Loucy (cell line): ENCODE results near the gene DIP2A.

ENCODE experiments used
- EZH2phosphoT487 ChIP-seq: fragments of 200-600 bp; IDR thresholded peaks from 2 replicates; pipeline ENCODE4 v1.6.1; 2018; ENCODE audit warnings: antibody characterized with exemption, mild to moderate bottlenecking, moderate library complexity, borderline replicate concordance
- TF ChIP-seq, protein P1 (sequence below): fragments of 200-600 bp; sonication (generic); conservative IDR thresholded peaks from 2 replicates; pipeline ENCODE4 v1.5.1; 2014; ENCODE audit warnings: mild to moderate bottlenecking, antibody characterized with exemption, low read length

GRCh38 chr21:46492851-46493250 lies 34.2 kb downstream of the DIP2A start:
- TF ChIP-seq, protein P1, sequence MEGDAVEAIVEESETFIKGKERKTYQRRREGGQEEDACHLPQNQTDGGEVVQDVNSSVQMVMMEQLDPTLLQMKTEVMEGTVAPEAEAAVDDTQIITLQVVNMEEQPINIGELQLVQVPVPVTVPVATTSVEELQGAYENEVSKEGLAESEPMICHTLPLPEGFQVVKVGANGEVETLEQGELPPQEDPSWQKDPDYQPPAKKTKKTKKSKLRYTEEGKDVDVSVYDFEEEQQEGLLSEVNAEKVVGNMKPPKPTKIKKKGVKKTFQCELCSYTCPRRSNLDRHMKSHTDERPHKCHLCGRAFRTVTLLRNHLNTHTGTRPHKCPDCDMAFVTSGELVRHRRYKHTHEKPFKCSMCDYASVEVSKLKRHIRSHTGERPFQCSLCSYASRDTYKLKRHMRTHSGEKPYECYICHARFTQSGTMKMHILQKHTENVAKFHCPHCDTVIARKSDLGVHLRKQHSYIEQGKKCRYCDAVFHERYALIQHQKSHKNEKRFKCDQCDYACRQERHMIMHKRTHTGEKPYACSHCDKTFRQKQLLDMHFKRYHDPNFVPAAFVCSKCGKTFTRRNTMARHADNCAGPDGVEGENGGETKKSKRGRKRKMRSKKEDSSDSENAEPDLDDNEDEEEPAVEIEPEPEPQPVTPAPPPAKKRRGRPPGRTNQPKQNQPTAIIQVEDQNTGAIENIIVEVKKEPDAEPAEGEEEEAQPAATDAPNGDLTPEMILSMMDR: no peak
- TF ChIP-seq EZH2phosphoT487: no peak
